ENCODE data around the gene KDM4B. TPM values are rescaled to one million over a fixed set of nuclear protein-coding genes. Genes with fewer than 3 reads are reported as not detected.

KDM4B gene
- total RNA-seq, 4 donors from 2014 or later: 26.0 to 51.2 (median 34.2) TPM

DNA sequence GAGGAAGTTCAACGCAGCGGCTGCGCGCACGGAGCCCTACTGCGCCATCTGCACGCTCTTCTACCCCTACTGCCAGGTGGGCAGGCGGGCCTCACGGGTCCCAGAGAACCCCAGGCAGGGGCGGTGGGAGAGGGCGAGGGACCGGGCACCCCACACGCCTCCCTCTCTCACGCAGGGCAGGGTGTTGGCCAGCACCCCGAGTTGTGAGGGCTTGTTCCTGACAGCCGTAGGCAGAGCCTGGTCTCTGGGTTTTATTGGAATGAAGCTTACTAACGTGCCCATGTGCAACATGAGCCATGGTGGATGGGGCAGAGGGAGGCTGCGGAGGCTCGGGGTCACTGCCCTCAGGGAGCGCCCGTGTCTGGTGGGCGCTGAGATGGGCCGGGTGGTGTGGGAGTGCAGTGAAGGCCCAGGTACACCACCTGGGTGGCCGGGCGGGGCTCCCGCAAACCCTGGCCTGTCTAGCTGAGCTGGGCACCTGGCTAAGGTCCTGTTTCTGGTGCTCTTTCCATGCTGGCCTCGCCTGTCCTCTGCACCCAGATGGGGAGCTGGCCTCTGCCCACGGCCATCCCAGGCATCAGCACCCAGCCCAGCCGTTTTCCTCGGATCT, 165.2 kb downstream of the KDM4B start:
- intact Hi-C loops (cut with DNase I): no loop called here
- no peak for TF ChIP-seq POLR2A (IDR thresholded peaks at IDR 0.05; ENCODE audit: low read depth)
- TF ChIP-seq EP300 (IDR thresholded peaks at IDR 0.05): no peak
- no peak for TF ChIP-seq POLR2AphosphoS5 (IDR thresholded peaks at IDR 0.05)
- TF ChIP-seq, protein P1, sequence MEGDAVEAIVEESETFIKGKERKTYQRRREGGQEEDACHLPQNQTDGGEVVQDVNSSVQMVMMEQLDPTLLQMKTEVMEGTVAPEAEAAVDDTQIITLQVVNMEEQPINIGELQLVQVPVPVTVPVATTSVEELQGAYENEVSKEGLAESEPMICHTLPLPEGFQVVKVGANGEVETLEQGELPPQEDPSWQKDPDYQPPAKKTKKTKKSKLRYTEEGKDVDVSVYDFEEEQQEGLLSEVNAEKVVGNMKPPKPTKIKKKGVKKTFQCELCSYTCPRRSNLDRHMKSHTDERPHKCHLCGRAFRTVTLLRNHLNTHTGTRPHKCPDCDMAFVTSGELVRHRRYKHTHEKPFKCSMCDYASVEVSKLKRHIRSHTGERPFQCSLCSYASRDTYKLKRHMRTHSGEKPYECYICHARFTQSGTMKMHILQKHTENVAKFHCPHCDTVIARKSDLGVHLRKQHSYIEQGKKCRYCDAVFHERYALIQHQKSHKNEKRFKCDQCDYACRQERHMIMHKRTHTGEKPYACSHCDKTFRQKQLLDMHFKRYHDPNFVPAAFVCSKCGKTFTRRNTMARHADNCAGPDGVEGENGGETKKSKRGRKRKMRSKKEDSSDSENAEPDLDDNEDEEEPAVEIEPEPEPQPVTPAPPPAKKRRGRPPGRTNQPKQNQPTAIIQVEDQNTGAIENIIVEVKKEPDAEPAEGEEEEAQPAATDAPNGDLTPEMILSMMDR (IDR thresholded peaks at IDR 0.05): no peak
- Histone ChIP-seq H3K36me3 (peaks cover 53 to 96% (median 90%) of the 10 kb centered on the region in 4 donors), H3K4me3 (no peak overlapping the region), H3K9me3 (no peaks in the 10 kb centered on the region), H3K27ac (replicated peaks in 1 of 4) (no peak overlapping the region), H3K4me1 (peaks cover under 1 to 6% (median 2%) of the 10 kb centered on the region in 4 donors), H3K27me3 (no peaks in the 10 kb centered on the region)
- 92% methylated on average over 15 of the region's 30 CpGs for WGBS
- no peak for DNase-seq (ENCODE audit: extremely low spot score)

DNA sequence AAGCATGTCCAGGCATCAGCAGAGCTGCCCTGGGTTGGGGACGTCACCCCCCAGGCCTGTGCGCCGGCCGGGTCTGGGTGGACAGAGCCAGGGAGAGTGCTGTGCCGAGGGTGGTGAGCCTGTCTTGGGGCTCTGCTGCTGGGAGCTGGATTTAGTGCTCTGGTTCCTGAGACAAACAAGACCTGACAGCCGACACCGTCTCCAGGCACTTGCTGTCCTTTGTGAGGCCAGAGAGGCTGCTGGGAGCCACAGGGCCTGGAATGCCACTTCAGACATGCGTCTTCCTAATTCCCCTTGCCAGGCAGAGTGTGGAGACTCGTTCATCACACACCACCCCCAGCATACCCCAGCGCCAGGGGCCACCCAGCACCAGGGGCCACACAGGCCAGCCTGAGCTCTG, 165.8 kb downstream of the KDM4B start:
- DNase-seq (ENCODE audit: extremely low spot score): no peak
- H3K27me3 ChIP-seq: no peaks in the 10 kb centered on the region
- 89% methylated on average over 7 of the region's 10 CpGs for WGBS
- H3K4me3 ChIP-seq: no peak overlapping the region
- H3K27ac ChIP-seq (replicated peaks in 1 of 4): no peak overlapping the region
- TF ChIP-seq POLR2A (IDR thresholded peaks at IDR 0.05; ENCODE audit: low read depth) (no peak), POLR2AphosphoS5 (IDR thresholded peaks at IDR 0.05) (no peak)
- TF ChIP-seq, protein P1 (IDR thresholded peaks at IDR 0.05): no peak
- peaks cover 53 to 100% (median 94%) of the 10 kb centered on the region in 4 donors for H3K36me3 ChIP-seq
- intact Hi-C loops (cut with DNase I): no loop called here
- H3K9me3 ChIP-seq: no peaks in the 10 kb centered on the region
- no peaks in the 10 kb centered on the region for H3K4me1 ChIP-seq

DNA sequence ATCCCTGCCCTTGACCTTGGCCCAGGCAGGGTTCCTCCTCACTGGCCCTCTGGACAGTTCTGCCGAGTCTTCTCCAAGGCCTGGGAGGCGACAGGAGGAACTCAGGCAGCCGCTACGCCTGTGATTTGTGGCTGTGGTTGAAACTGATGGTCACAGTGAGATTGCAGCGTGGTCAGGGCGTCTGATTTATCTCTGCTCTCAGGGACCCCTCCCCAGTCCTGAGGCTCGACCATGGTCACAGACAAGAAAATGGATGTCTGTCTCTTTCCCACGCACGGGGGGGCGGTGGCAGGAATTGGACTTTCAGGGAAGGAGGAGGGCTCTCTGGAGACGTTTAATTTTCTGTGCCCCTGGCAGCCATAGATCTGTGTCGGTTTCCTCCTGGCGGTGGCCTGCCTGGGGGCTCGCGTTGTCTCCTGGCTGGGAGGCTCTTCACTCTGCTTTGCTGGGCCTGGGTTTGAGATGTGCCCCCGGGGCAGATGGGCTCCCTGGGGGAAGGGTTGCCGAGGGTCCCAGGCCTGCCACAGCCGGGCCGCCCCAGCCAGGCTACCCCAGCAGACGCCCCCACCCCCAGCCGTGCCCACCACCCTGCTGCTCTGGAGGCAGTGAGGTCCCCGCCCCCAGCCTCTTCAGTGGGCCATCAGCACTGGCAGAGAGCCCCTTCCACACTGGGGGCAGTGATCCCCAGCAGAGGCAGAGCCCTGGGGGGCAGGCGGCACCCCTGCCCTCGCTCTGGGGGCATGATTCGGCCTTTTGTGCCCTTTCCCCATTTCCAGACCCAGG, 167.4 kb downstream of the KDM4B start:
- peaks cover 0 to 5% (median 4%) of the 10 kb centered on the region in 4 donors for H3K4me1 ChIP-seq
- TF ChIP-seq POLR2AphosphoS5 (IDR thresholded peaks at IDR 0.05): no peak
- no peak for TF ChIP-seq POLR2A (IDR thresholded peaks at IDR 0.05; ENCODE audit: low read depth)
- TF ChIP-seq, protein P1 (IDR thresholded peaks at IDR 0.05): no peak
- no peak for TF ChIP-seq EP300 (IDR thresholded peaks at IDR 0.05)
- H3K9me3 ChIP-seq: no peaks in the 10 kb centered on the region
- H3K27ac ChIP-seq (replicated peaks in 1 of 4): no peak overlapping the region
- no peak overlapping the region for H3K4me3 ChIP-seq
- intact Hi-C loops (cut with DNase I): no loop called here
- 86% methylated on average over 15 of the region's 25 CpGs for WGBS
- no peaks in the 10 kb centered on the region for H3K27me3 ChIP-seq
- H3K36me3 ChIP-seq: peaks cover 53 to 99% (median 90%) of the 10 kb centered on the region in 4 donors
- DNase-seq (ENCODE audit: extremely low spot score): no peak

DNA sequence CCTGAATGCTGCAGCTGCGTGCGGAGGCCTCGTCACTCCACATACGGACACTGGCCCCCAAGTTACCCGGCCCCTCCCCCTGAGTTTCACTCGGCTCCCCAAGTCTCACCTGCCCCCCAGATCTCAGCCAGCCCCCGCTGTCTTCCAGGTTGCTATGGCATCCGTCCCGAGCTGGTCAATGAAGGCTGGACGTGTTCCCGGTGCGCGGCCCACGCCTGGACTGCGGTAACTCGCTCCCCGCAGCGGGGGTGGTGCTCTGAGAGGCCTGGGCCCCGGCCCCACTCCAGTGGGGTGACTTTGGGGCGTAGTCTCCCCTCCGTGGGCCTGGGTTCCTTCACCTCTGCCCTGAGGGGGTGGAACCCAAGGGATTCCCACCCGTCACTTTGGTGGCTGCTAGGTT, 168.2 kb downstream of the KDM4B start:
- H3K27ac ChIP-seq (replicated peaks in 1 of 4): no peak overlapping the region
- peaks cover 52 to 100% (median 92%) of the 10 kb centered on the region in 4 donors for H3K36me3 ChIP-seq
- TF ChIP-seq, protein P1 (IDR thresholded peaks at IDR 0.05): no peak
- no peak for TF ChIP-seq POLR2A (IDR thresholded peaks at IDR 0.05; ENCODE audit: low read depth)
- TF ChIP-seq EP300 (IDR thresholded peaks at IDR 0.05): no peak
- TF ChIP-seq POLR2AphosphoS5 (IDR thresholded peaks at IDR 0.05): no peak
- peaks cover 0 to 5% (median 4%) of the 10 kb centered on the region in 4 donors for H3K4me1 ChIP-seq
- no peak for DNase-seq (ENCODE audit: extremely low spot score)
- no peaks in the 10 kb centered on the region for H3K9me3 ChIP-seq
- intact Hi-C loops (cut with DNase I): no loop called here
- no peaks in the 10 kb centered on the region for H3K27me3 ChIP-seq
- H3K4me3 ChIP-seq: no peak overlapping the region
- 94% methylated on average over 14 of the region's 22 CpGs for WGBS

All from esophagus muscularis mucosa (tissue), 4 donors.